Measurements from ENCODE around the gene COL19A1.
"Not testable (repeated sequence)": the region's sequence is repeated elsewhere in the genome, so short reads cannot be mapped to it uniquely, and the experiment has no call there.

COL19A1 gene

DNA sequence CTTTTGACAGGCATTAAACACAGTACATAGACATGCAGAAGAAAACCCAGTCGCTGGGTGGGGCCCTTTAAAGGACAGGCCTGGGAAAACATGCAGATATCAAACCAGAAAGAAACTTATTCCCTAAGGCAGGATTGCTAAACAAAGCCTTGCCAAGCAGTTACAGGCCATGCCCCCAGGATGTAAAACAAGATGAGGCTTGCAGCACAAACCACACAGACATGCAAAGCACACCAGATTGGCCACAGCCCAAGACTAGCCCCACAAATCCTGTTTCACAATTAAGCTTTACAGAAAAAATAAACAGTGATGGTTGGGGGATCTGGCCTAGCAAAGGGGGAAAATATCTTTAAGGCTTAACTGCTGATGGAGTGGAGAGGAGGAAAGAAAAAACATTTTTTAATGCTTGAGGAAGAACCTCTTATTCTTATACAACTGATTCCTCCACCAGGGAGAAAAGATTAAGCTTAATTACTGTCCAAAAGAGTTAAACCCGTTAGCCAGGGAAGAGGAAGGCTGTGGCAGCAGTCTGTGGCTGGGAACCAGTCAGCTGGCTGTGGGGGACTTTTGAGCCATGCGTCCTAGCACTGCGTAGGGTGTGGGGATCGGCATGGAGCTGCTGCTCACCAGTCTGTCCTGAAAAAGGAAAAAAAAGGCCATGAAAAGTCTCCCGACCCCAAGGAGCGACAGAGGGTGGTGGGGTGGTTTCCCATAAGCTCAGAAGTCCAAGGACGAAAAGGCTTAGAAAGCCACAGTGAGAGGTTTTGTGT lies 28.4 kb downstream of the COL19A1 start:
- Histone ChIP-seq H3K9me3 (peaks cover 9% of the 10 kb centered on the region; the same call in 1 of the 2 replicates), H3K9ac (no peak overlapping the region), H3K36me3 (no peaks in the 10 kb centered on the region), H3K27ac (no peak overlapping the region), H4K20me1 (no peaks in the 10 kb centered on the region), H3K27me3 (no peaks in the 10 kb centered on the region), H3K4me2 (no peak overlapping the region), H3K4me1 (no peaks in the 10 kb centered on the region), H3K4me3 (no peak overlapping the region)
- no peak for TF ChIP-seq Cebpa-rat (IDR thresholded peaks at IDR 0.05)

DNA sequence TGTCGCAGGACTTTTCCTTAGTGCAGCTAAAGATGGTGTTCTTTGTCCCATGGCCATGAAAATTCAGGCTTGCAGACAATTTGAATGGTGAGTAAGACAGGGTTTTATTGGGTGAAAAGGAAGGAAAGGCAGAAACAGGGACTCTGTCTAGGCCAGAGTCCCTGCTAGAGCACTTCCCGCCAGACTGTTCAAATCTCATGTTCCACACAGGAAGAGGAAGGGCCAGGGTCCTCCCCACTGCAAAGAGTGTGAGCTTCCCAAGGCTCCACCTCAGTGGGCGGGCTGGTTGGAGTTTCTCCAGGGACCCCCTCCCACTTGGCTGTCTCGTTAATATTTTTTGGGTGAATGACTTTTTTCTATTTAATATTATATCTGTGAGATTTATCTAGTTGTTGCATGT lies 29.0 kb downstream of the COL19A1 start:
- Histone ChIP-seq H4K20me1 (no peaks in the 10 kb centered on the region), H3K9ac (no peak overlapping the region), H3K4me3 (no peak overlapping the region), H3K4me2 (no peak overlapping the region), H3K27ac (no peak overlapping the region), H3K9me3 (peaks cover 6% of the 10 kb centered on the region; the same call in 1 of the 2 replicates), H3K4me1 (no peaks in the 10 kb centered on the region), H3K27me3 (no peaks in the 10 kb centered on the region), H3K36me3 (no peaks in the 10 kb centered on the region)
- TF ChIP-seq Cebpa-rat (IDR thresholded peaks at IDR 0.05) = no peak

DNA sequence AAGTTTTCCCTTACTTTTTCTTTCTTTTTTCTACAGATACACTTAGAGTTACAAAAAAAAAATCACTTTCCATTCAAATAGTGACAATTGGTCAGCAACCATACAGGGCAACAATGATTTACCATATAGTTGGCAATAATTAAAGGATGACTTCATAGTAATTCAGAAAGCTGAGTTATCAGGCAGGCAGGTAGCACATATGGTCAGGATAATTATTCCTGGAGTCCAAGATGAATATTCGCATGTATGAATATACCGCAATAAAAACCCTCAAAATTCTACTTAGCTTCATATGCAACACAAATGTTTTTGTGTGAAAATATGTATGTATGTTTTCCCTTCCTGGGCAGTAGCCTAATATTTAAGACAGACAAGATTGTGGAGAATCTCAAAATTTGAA lies 34.5 kb downstream of the COL19A1 start:
- Histone ChIP-seq H3K27me3 (no peaks in the 10 kb centered on the region), H3K9me3 (no peaks in the 10 kb centered on the region), H4K20me1 (no peaks in the 10 kb centered on the region), H3K36me3 (no peaks in the 10 kb centered on the region), H3K4me3 (no peak overlapping the region), H3K9ac (no peak overlapping the region), H3K4me2 (no peak overlapping the region), H3K4me1 (no peaks in the 10 kb centered on the region), H3K27ac (no peak overlapping the region)
- no peak for TF ChIP-seq Cebpa-rat (IDR thresholded peaks at IDR 0.05)

DNA sequence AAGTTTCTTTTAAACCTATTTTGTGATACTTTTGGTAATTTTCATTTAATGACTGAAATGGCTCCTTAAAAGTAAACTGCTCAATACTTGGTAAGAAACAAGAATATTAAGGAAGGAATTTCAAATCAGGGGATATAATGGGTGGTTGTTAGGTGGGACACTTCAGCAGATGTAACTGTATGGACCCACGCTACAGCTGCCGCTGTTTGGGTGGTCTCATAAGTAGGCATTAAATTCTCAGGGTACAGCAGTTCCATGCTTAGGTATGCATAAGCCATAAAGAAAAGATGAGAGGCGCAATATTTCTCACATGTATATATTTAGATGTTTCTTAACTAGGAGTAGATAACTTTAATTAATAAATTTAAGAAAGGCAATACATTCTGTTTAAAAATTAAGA lies 35.0 kb downstream of the COL19A1 start:
- H3K9ac ChIP-seq = no peak overlapping the region
- H3K27ac ChIP-seq = no peak overlapping the region
- no peaks in the 10 kb centered on the region for H3K4me1 ChIP-seq
- H4K20me1 ChIP-seq = no peaks in the 10 kb centered on the region
- no peaks in the 10 kb centered on the region for H3K27me3 ChIP-seq
- H3K36me3 ChIP-seq = no peaks in the 10 kb centered on the region
- H3K9me3 ChIP-seq = no peaks in the 10 kb centered on the region
- TF ChIP-seq Cebpa-rat (IDR thresholded peaks at IDR 0.05) = no peak
- no peak overlapping the region for H3K4me2 ChIP-seq
- no peak overlapping the region for H3K4me3 ChIP-seq

DNA sequence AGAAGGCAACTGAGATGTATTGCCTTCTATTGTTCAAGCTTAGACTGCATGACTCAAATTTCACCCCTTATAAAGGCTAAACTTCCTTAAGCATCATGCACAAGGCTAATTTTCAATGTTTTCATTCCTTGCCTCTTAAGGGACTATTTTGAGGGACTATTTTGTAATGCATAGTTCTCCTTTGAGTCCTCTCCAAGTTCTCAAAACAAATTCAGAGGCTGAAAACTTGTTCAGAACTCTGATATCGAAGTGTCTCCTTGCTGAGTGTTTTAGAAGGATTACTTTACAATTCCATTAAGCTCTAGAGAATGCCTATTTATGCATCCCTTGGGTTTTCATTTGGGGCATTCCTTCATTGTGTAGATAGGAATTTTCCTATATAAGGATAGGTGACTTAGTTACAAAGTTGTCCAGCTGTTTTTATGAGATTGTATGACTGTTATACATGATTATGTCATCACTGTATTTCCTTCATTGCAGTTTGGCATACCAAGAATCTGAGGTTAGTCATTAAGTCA lies 41.7 kb downstream of the COL19A1 start:
- Histone ChIP-seq H3K27ac (no peak overlapping the region), H4K20me1 (no peaks in the 10 kb centered on the region), H3K9ac (no peak overlapping the region), H3K36me3 (no peaks in the 10 kb centered on the region), H3K4me3 (no peak overlapping the region), H3K9me3 (no peaks in the 10 kb centered on the region), H3K4me1 (no peaks in the 10 kb centered on the region), H3K27me3 (no peaks in the 10 kb centered on the region), H3K4me2 (no peak overlapping the region)
- no peak for TF ChIP-seq Cebpa-rat (IDR thresholded peaks at IDR 0.05)

DNA sequence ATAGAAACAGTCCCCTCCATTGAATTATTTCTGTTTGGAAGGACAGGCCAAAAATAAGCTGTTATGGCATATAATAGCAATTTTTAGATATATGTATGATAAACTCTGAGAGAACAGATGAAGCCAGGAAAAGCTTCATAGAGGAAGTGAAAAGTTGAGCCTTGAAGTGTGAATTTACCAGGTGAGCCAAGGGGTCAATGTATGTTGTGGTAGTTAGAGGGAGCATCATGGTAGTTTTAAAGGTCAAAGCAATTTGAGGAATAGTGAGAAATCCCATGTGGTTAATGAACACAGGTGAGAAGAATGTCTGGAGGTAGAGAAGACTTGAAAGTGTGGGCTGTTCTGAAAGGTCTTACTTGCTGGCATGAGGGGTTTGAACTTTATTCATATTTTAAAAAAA lies 47.0 kb downstream of the COL19A1 start:
- peaks cover 8% of the 10 kb centered on the region for H3K4me1 ChIP-seq
- H3K27ac ChIP-seq = no peak overlapping the region
- no peak for TF ChIP-seq Cebpa-rat (IDR thresholded peaks at IDR 0.05)
- no peaks in the 10 kb centered on the region for H3K27me3 ChIP-seq
- no peak overlapping the region for H3K9ac ChIP-seq
- no peaks in the 10 kb centered on the region for H3K36me3 ChIP-seq
- no peaks in the 10 kb centered on the region for H4K20me1 ChIP-seq
- H3K4me2 ChIP-seq = no peak overlapping the region
- no peak overlapping the region for H3K4me3 ChIP-seq
- no peaks in the 10 kb centered on the region for H3K9me3 ChIP-seq

DNA sequence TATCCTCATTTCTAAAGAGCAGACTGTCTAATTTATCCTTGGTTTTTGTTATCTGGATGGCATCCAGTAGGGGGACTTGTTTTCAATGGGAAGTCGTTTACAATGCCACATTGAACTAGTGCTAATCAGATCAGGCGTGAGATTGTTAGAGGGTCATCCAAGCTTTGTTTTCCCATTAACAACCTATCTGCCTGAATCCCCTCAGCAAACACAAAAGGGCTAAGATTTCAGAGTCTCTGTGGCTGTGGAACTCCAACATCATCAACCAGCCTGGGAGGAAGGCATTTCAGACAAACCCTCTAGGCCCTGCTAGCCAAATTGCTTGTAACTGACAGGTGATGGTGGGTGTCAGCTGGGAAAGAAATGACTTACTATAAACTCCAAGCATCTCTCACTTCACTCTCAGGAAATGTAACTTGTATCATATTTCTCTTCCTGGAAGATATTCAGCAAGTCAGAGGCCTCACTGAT lies 47.7 kb downstream of the COL19A1 start:
- TF ChIP-seq Cebpa-rat (IDR thresholded peaks at IDR 0.05) = no peak
- Histone ChIP-seq H3K36me3 (no peaks in the 10 kb centered on the region), H3K9ac (no peak overlapping the region), H3K4me3 (no peak overlapping the region), H3K27me3 (no peaks in the 10 kb centered on the region), H3K9me3 (no peaks in the 10 kb centered on the region), H3K27ac (no peak overlapping the region), H4K20me1 (no peaks in the 10 kb centered on the region), H3K4me1 (peaks cover 8% of the 10 kb centered on the region), H3K4me2 (no peak overlapping the region)

DNA sequence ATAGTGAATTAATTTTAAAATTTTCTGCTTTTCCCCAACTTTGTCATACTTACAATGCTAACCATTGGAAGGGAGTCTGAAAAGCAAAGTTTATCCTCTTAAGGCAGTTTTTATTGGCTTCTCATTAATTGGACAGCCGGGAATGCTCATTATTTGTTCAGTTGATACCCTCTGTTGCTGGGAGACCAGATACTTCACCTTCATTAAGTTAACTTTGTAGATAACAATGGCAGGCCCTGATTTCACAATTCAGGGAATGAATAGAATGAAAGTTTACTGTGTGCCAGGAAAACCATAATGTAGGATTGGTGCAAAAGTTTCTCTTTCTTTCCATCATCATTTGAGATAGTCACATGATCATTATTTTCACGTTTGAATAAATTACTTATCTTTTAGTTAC lies 49.0 kb downstream of the COL19A1 start:
- H3K36me3 ChIP-seq = no peaks in the 10 kb centered on the region
- peaks cover 8% of the 10 kb centered on the region for H3K4me1 ChIP-seq
- TF ChIP-seq Cebpa-rat (IDR thresholded peaks at IDR 0.05) = no peak
- H3K4me3 ChIP-seq = no peak overlapping the region
- H3K9ac ChIP-seq = no peak overlapping the region
- H4K20me1 ChIP-seq = no peaks in the 10 kb centered on the region
- H3K27ac ChIP-seq = no peak overlapping the region
- H3K9me3 ChIP-seq = no peaks in the 10 kb centered on the region
- H3K4me2 ChIP-seq = no peak overlapping the region
- H3K27me3 ChIP-seq = no peaks in the 10 kb centered on the region

DNA sequence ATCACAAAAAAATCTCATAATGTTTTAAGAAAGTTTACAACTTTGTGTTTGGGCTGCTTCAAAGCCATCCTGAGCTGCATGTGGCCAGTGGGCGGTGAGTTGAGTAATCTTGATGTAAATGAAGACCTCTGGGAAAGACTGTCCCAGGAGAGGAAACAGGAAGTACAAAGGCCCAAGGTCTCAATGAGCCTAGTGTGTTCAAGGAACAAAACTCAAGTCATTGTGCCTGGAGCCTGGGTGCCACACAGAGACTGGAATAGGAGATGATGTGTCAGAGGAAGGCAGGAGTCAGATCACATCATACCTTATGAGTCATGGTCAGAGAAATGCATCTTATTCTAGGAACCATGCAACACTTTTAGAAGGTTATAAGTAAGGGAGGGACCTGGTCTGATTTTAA lies 51.5 kb downstream of the COL19A1 start:
- no peak overlapping the region for H3K4me3 ChIP-seq
- H3K4me2 ChIP-seq = peak overlapping the region; percentile 44
- no peak overlapping the region for H3K9ac ChIP-seq
- no peaks in the 10 kb centered on the region for H3K36me3 ChIP-seq
- no peak for TF ChIP-seq Cebpa-rat (IDR thresholded peaks at IDR 0.05)
- H4K20me1 ChIP-seq = no peaks in the 10 kb centered on the region
- H3K27ac ChIP-seq = no peak overlapping the region
- H3K9me3 ChIP-seq = no peaks in the 10 kb centered on the region
- H3K4me1 ChIP-seq = peaks cover 8% of the 10 kb centered on the region
- no peaks in the 10 kb centered on the region for H3K27me3 ChIP-seq

DNA sequence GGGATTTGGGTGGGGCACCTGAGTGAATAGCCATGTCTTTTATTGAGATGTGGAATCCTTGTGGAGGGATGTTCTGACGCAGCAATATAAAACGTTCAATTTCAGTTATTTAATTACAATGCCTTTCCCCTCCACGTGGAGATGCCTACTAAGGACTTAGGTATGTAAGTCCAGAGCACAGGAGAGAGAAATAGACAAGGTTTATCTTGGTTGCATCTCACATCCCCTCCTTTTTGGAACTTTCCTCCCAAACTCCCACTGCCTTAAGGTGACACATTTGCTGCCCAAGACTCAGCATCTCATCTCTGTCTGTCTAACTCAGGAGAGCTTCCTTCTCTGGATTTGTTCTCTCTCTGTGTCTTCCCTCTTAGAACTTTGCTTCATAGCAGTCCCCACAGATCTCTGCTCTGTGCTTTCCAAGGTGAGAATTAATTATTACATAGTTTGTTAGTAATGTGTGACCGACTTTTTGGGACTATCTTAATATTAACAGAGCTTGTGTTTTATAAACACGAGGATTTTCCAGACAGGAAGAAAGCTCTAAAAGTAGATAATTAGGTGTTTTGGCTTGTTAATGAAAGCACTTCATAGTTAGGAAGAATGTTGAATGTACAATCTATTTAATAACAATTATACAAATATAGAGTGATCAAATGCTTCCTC lies 52.6 kb downstream of the COL19A1 start:
- no peak overlapping the region for H3K4me3 ChIP-seq
- H3K4me1 ChIP-seq = peaks cover 8% of the 10 kb centered on the region
- H3K9me3 ChIP-seq = no peaks in the 10 kb centered on the region; the same call in 1 of the 2 replicates
- H4K20me1 ChIP-seq = no peaks in the 10 kb centered on the region
- H3K36me3 ChIP-seq = no peaks in the 10 kb centered on the region
- no peak for TF ChIP-seq Cebpa-rat (IDR thresholded peaks at IDR 0.05)
- no peak overlapping the region for H3K27ac ChIP-seq
- no peaks in the 10 kb centered on the region for H3K27me3 ChIP-seq
- H3K9ac ChIP-seq = no peak overlapping the region
- H3K4me2 ChIP-seq = no peak overlapping the region

DNA sequence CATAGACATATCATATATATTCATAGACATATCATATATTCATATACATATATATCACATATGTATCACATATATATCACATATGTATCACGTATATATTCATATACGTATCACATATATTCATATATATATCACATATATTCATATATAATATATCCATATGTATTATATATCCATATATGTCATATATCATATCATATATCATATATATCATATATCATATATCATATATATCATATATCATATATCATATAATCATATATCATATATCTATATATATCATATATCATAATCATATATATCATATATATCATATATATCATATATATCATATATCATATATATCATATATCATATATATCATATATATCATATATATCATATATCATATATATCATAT lies 54.7 kb downstream of the COL19A1 start:
- not testable (repeated sequence) for H3K9ac ChIP-seq, H4K20me1 ChIP-seq, H3K4me3 ChIP-seq

DNA sequence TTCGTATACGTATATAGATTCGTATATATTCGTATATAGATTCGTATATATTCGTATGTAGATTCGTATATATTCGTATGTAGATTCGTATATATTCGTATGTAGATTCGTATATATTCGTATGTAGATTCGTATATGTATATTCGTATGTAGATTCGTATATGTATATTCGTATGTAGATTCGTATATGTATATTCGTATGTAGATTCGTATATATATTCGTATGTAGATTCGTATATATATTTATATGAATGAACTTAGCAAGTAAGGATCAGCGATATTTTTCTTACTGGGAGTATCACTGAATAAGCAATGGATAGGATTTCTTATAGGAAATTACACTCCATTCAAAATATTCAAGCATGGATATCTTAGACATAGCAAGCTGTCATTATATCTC lies 55.3 kb downstream of the COL19A1 start:
- H4K20me1 ChIP-seq, H3K27ac ChIP-seq, H3K4me3 ChIP-seq, H3K27me3 ChIP-seq, H3K9ac ChIP-seq, H3K9me3 ChIP-seq, H3K4me1 ChIP-seq, H3K4me2 ChIP-seq, H3K36me3 ChIP-seq: not testable (repeated sequence)

More for the DNA sequence above, 54.7 kb downstream of the COL19A1 start:
- not testable (repeated sequence) for H3K27ac ChIP-seq, H3K36me3 ChIP-seq, H3K9me3 ChIP-seq, H3K4me1 ChIP-seq, H3K4me2 ChIP-seq, H3K27me3 ChIP-seq

All from BLaER1 (cell line).